VCaP (cell line): Measurements from ENCODE around the gene ALG8.

ENCODE experiments used
- H3K27ac ChIP-seq: fragments of 450-650 bp; 2 replicates; pipeline ENCODE4 v1.5.1; 2017
- TF ChIP-seq, protein P1 (sequence below): fragments of 450-650 bp; conservative IDR thresholded peaks from 2 replicates; pipeline ENCODE4 v1.5.1; 2017; ENCODE audit warnings: mild to moderate bottlenecking, moderate library complexity

Gene ALG8

DNA sequence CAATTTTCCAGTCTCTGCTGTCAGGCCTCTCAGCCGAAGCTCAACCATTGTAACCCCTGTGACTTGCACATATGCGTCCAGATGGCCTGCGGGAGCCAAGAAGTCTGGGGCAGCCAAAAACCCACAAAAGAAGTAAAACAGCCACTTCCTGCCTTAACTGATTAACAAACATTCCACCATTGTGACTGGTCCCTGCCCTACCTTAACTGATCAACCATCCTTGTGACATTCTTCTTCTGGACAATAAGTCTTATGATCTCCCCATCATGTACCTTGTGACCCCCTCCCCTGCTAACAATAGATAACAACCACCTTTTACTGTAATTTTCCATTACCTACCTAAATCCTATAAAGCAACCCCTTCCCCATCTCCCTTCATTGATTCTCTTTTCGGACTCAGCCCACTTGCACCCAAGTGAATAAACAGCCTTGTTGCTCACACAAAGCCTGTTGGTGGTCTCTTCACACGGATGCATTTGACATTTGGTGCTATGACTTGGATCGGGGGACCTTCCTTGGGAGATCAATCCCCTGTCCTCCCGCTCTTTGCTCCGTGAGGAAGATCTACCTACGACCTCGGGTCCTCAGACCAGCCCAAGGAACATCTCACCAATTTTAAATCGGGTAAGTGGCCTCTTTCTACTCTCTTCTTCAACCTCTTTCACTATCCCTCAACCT, 58.5 kb downstream of the ALG8 start:
- TF ChIP-seq, protein P1, sequence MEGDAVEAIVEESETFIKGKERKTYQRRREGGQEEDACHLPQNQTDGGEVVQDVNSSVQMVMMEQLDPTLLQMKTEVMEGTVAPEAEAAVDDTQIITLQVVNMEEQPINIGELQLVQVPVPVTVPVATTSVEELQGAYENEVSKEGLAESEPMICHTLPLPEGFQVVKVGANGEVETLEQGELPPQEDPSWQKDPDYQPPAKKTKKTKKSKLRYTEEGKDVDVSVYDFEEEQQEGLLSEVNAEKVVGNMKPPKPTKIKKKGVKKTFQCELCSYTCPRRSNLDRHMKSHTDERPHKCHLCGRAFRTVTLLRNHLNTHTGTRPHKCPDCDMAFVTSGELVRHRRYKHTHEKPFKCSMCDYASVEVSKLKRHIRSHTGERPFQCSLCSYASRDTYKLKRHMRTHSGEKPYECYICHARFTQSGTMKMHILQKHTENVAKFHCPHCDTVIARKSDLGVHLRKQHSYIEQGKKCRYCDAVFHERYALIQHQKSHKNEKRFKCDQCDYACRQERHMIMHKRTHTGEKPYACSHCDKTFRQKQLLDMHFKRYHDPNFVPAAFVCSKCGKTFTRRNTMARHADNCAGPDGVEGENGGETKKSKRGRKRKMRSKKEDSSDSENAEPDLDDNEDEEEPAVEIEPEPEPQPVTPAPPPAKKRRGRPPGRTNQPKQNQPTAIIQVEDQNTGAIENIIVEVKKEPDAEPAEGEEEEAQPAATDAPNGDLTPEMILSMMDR, result no peak
- no peak overlapping the region for H3K27ac ChIP-seq

DNA sequence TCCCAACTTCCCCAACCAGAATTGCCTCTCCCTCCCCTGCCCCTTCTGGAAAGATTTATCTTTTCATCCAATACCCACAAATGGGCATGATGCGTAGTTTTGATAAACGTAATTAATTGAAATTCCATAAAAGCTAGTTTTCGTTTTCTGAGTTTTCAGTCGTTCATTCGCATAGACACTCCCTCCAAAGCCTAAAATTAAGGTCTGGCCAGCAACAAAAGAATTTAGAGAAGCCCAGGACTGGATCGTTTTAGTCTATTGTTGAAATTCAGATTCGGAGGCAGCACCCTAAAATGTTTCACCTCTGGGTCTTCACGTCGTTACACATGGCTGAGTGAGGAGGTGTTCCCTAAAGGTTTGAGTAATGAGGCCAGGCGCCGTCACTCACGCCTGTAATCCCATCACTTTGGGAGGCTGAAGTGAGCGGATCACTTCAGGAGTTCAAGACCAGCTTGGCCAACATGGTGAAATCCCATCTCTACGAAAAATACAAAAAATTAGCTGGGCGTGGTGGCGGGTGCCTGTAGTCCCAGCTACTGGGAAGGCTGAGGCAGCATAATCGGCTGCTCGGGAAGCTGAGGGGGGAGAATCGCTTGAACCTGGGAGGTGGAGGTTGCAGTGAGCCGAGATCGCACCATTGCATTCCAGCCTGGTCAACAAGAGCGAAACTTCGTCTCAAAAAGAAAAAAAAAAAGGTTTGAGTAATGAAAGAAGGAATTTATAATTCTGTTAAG, 59.2 kb downstream of the ALG8 start:
- TF ChIP-seq, protein P1, result no peak

GRCh38 chr11:78079232-78080083, 60.0 kb downstream of the ALG8 start, which contains the start of gene NDUFC2:
Gene NDUFC2, minus strand, starts transcription at chr11:78079862. Its CDS starts 118 bp downstream, at chr11:78079744.
- TF ChIP-seq, protein P1, result no peak
- peak within 1 kb of the TSS; percentile 92 for H3K27ac ChIP-seq

More for the DNA sequence above, 59.2 kb downstream of the ALG8 start:
- peak overlapping the region; percentile 92 for H3K27ac ChIP-seq

GRCh38 chr11:78078218-78079167, 60.9 kb downstream of the ALG8 start:
- TF ChIP-seq, protein P1, result no peak
- H3K27ac ChIP-seq, result peak overlapping the region; percentile 92

DNA sequence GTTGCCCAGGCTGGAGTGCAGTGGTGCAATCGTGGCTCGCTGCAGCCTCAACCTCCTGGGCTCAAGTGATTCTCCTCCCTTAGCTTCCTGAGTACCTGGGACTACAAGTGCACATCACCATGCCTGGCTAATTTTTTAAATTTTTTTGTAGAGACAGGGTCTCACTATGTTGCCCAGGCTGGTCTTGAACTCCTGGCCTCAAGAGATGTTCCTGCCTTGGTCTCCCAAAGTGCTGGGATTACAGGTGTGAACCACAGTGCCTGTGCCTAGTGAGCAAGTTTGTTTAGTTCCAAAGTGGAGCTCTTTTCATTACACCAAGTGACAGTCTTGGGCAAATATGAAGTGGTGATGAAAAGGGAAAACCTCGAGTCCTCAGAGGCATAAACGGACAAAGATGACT, 61.8 kb downstream of the ALG8 start:
- peak overlapping the region; percentile 92; the same call in 1 of the 2 replicates for H3K27ac ChIP-seq

DNA sequence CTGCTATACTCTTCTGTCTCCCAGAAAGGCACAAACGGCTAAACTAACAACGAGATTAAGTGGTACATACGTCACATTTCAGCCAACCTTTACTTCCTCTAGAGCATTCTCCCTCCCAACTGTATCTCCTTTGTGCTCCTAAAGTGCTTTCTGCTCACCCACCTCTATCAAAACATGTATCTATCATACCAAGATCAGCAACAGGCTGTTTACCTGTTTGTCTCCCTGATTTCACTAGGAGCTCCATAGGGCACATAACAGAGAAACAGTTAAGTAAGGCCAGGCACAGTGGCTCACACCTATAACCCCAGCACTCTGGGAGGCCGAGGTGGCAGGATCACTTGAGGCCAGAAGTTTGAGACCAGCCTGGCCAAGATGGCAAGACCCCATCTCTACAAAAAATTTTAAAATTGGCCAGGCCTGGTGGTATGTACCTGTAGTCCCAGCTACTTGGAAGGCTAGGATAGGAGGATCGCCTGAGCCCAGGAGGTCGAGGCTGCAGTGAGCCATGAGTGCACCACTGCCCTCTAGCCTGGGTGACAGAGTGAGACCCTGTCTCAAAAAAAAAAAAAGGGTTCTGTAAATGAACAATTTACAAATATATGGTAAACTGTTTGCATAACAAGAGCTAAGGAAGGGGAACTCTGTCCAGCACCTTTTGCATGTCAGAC, 62.6 kb downstream of the ALG8 start:
- no peak overlapping the region for H3K27ac ChIP-seq
- TF ChIP-seq, protein P1, result no peak

- no peak overlapping the region for H3K27ac ChIP-seq
- TF ChIP-seq, protein P1, result no peak
Observed at GRCh38 chr11:78074756-78075155, 64.7 kb downstream of the ALG8 start.
